H9 (cell line): ENCODE results near the gene GABRG1. TPM values are rescaled to one million over a fixed set of nuclear protein-coding genes. Genes with fewer than 3 reads are reported as not detected.

Experiments
- DNase-seq: peaks from one replicate; pipeline ENCODE4 v3.0.0-alpha.2; 2017
- H2AFZ ChIP-seq: one replicate; pipeline ENCODE4 v1.6.1; 2013; ENCODE audit warnings: mild to moderate bottlenecking, low read length, control low read depth, moderate library complexity
- H2AK5ac ChIP-seq: 2 replicates; pipeline ENCODE4 v1.6.1; 2013; ENCODE audit warnings: low read length, control low read depth, mixed read lengths; ENCODE audit not compliant: insufficient read length
- H2BK120ac ChIP-seq: one replicate; pipeline ENCODE4 v1.6.1; 2013; ENCODE audit warnings: low read depth, mild to moderate bottlenecking, low read length, control low read depth, inconsistent platforms; ENCODE audit not compliant: poor library complexity, severe bottlenecking
- H2BK12ac ChIP-seq: 2 replicates; pipeline ENCODE4 v1.6.1; 2013; ENCODE audit warnings: low read length, control low read depth, mixed read lengths, low read depth; ENCODE audit not compliant: insufficient read length
- H2BK15ac ChIP-seq: 2 replicates; pipeline ENCODE4 v1.6.1; 2013; ENCODE audit warnings: low read depth, low read length, control low read depth
- H2BK20ac ChIP-seq: one replicate; pipeline ENCODE4 v1.6.1; 2013; ENCODE audit warnings: low read depth, mild to moderate bottlenecking, low read length, control low read depth, inconsistent platforms; ENCODE audit not compliant: poor library complexity, severe bottlenecking
- H2BK5ac ChIP-seq: 2 replicates; pipeline ENCODE4 v1.6.1; 2013; ENCODE audit warnings: low read length, control low read depth, mixed read lengths; ENCODE audit not compliant: insufficient read length
- H3K14ac ChIP-seq: 2 replicates; pipeline ENCODE4 v1.6.1; 2013; ENCODE audit warnings: low read length, control low read depth; ENCODE audit not compliant: insufficient read depth
- H3K18ac ChIP-seq: 2 replicates; pipeline ENCODE4 v1.6.1; 2013; ENCODE audit warnings: low read depth, mild to moderate bottlenecking, mixed read lengths, low read length, control low read depth; ENCODE audit not compliant: insufficient read length
- H3K23ac ChIP-seq: 2 replicates; pipeline ENCODE4 v1.6.1; 2013; ENCODE audit warnings: low read length, control low read depth, mixed read lengths, low read depth; ENCODE audit not compliant: insufficient read length
- H3K23me2 ChIP-seq: 2 replicates; pipeline ENCODE4 v1.6.1; 2013; ENCODE audit warnings: low read depth, mild to moderate bottlenecking, mixed read lengths, low read length, control low read depth; ENCODE audit not compliant: insufficient read length, poor library complexity, severe bottlenecking
- H3K27ac ChIP-seq: 2 replicates; pipeline ENCODE4 v1.5.1; 2013; ENCODE audit warnings: low read length, control low read depth, mixed read lengths, low read depth; ENCODE audit not compliant: insufficient read length
- H3K27me3 ChIP-seq: 2 replicates; pipeline ENCODE4 v1.6.1; 2013; ENCODE audit warnings: low read length, control low read depth, inconsistent platforms; ENCODE audit not compliant: insufficient read depth
- H3K4ac ChIP-seq: 2 replicates; pipeline ENCODE4 v1.6.1; 2013; ENCODE audit warnings: low read depth, mild to moderate bottlenecking, control low read depth, inconsistent platforms, low read length, moderate library complexity
- H3K4me1 ChIP-seq: 2 replicates; pipeline ENCODE4 v1.6.1; 2013; ENCODE audit warnings: low read length, control low read depth, inconsistent platforms; ENCODE audit not compliant: insufficient read depth
- H3K4me2 ChIP-seq: 2 replicates; pipeline ENCODE4 v1.6.1; 2013; ENCODE audit warnings: low read length, control low read depth, mixed read lengths; ENCODE audit not compliant: insufficient read length, insufficient read depth
- H3K56ac ChIP-seq: 2 replicates; pipeline ENCODE4 v1.6.1; 2013; ENCODE audit warnings: low read depth, mild to moderate bottlenecking, mixed read lengths, low read length, control low read depth; ENCODE audit not compliant: insufficient read length
- H3K79me1 ChIP-seq: 2 replicates; pipeline ENCODE4 v1.6.1; 2013; ENCODE audit warnings: low read depth, mild to moderate bottlenecking, moderate library complexity, low read length, control low read depth, inconsistent platforms; ENCODE audit not compliant: insufficient read depth, poor library complexity, severe bottlenecking
- H3K79me2 ChIP-seq: 2 replicates; pipeline ENCODE4 v1.6.1; 2013; ENCODE audit warnings: low read length, control low read depth, inconsistent platforms; ENCODE audit not compliant: insufficient read depth
- H3K9ac ChIP-seq: 2 replicates; pipeline ENCODE4 v1.6.1; 2013; ENCODE audit warnings: low read length, control low read depth, mixed read lengths; ENCODE audit not compliant: insufficient read length; ENCODE audit errors: extremely low read depth
- H3K9me3 ChIP-seq: one replicate; pipeline ENCODE4 v1.6.1; 2013; ENCODE audit warnings: low read depth, low read length, inconsistent platforms; ENCODE audit not compliant: control insufficient read depth
- H3T11ph ChIP-seq: one replicate; pipeline ENCODE4 v1.6.1; 2013; ENCODE audit warnings: mild to moderate bottlenecking, low read length, control low read depth, inconsistent platforms
- H4K20me1 ChIP-seq: one replicate; pipeline ENCODE4 v1.6.1; 2013; ENCODE audit not compliant: control insufficient read depth, insufficient read length, insufficient read depth
- H4K5ac ChIP-seq: 2 replicates; pipeline ENCODE4 v1.6.1; 2013; ENCODE audit warnings: low read depth, mild to moderate bottlenecking, mixed read lengths, low read length, control low read depth; ENCODE audit not compliant: insufficient read length
- H4K8ac ChIP-seq: replicated peaks from 2 replicates; pipeline ENCODE4 v1.6.1; 2013; ENCODE audit warnings: low read length, control low read depth, mixed read lengths, low read depth; ENCODE audit not compliant: insufficient read length
- H4K91ac ChIP-seq: 2 replicates; pipeline ENCODE4 v1.6.1; 2013; ENCODE audit warnings: low read depth, mild to moderate bottlenecking, moderate library complexity, mixed read lengths, low read length, control low read depth; ENCODE audit not compliant: insufficient read length
- H3K27ac Mint-ChIP-seq, 3 experiments: 2 replicates in 2 of 3; 3 replicates in 1 of 3; pipeline ENCODE4 v1.8.0; 2020 to 2021; ENCODE audit warnings: mixed read lengths in 3 of 3, mild to moderate bottlenecking in 1 of 3, moderate library complexity in 1 of 3
- H3K27me3 Mint-ChIP-seq: 2 replicates; pipeline ENCODE4 v1.8.0; 2021; ENCODE audit warnings: low read depth, mild to moderate bottlenecking, moderate library complexity, mixed read lengths
- H3K36me3 Mint-ChIP-seq, 3 experiments: 2 replicates in 2 of 3; 3 replicates in 1 of 3; pipeline ENCODE4 v1.8.0; 2020 to 2021; ENCODE audit warnings: low read depth in 3 of 3, mixed read lengths in 3 of 3; ENCODE audit not compliant: insufficient read depth in 1 of 3
- H3K4me1 Mint-ChIP-seq, 2 experiments: 2 replicates each; pipeline ENCODE4 v1.8.0; 2020; ENCODE audit warnings: mixed read lengths in 2 of 2
- H3K4me3 Mint-ChIP-seq, 2 experiments: 2 replicates in 1 of 2; 3 replicates in 1 of 2; pipeline ENCODE4 v1.8.0; 2020 to 2021; ENCODE audit warnings: mild to moderate bottlenecking in 2 of 2, mixed read lengths in 2 of 2, moderate library complexity in 1 of 2
- H3K9me3 Mint-ChIP-seq, 2 experiments: 2 replicates in 1 of 2; 3 replicates in 1 of 2; pipeline ENCODE4 v1.8.0; 2020; ENCODE audit warnings: mild to moderate bottlenecking in 2 of 2, mixed read lengths in 2 of 2, moderate library complexity in 1 of 2
- WGBS: extraction: QIAGEN DNeasy Blood & Tissue Kit; methylation state at CpG from one replicate; pipeline ENCODE4 v1.1.7; 2013; ENCODE audit warnings: missing lambda C conversion rate, low lambda C conversion rate, mixed read lengths; ENCODE audit not compliant: insufficient read length; ENCODE audit errors: extremely low coverage; 5-methylcytosine and 5-hydroxymethylcytosine counted together
- total RNA-seq: library from RNA; stranded (reverse); gene quantifications from 2 replicates; pipeline ENCODE4 v1.2.1, GENCODE V29; 2021
- TF ChIP-seq, protein P1 (sequence below): fragments of 200-600 bp; sonication (generic); conservative IDR thresholded peaks from 3 replicates; pipeline ENCODE4 v1.8.0; 2021; ENCODE audit warnings: antibody characterized with exemption, mild to moderate bottlenecking

GABRG1 gene
- total RNA-seq, 1 experiment from 2014 or later: 0.11 TPM

DNA sequence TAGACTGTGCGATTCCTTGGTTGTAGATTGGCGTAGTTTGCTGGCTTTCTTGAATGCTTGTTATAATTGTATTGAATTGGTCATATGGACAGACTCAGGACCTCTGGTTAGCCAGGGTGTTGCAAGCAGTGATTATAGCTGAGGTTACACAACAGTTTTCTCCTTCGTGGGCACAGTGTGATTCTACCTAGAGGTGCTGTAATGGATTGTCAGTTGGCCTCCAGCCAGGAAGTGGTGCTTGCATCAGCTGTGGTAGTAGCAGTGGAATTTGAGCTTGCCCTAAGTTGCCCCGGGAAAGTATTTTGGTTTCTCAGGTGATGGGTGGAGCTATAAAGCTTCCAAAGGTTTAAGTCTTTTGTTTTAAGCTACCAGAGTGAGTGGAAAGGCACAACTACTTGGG, 23.1 kb upstream of the GABRG1 start:
- no peak overlapping the region for H3K4me2 ChIP-seq
- no peaks in the 10 kb centered on the region for H3K27me3 Mint-ChIP-seq

More for the DNA sequence above, 23.1 kb upstream of the GABRG1 start:
- H3K9me3 Mint-ChIP-seq: peaks cover 3 to 7% of the 10 kb centered on the region in 2 experiments; a peak in 4 of 5 replicates
- H3K4ac ChIP-seq: no peak overlapping the region
- no peak overlapping the region for H2BK12ac ChIP-seq
- H3T11ph ChIP-seq: no peak overlapping the region
- no peaks in the 10 kb centered on the region for H3K79me1 ChIP-seq
- H3K4me3 Mint-ChIP-seq: no peak overlapping the region; a peak in 1 of 5 replicates
- H3K9me3 ChIP-seq: no peaks in the 10 kb centered on the region
- H3K23me2 ChIP-seq: no peaks in the 10 kb centered on the region
- H2BK20ac ChIP-seq: no peak overlapping the region
- no CpG with 5 or more reads among the region's 4 CpGs for WGBS
- peaks cover 0 to 2% (median 0%) of the 10 kb centered on the region in 3 experiments; a peak in 4 of 7 replicates for H3K36me3 Mint-ChIP-seq
- no peak overlapping the region for H4K5ac ChIP-seq
- no peak overlapping the region for H3K27ac ChIP-seq
- H4K8ac ChIP-seq: peak overlapping the region; percentile 46
- no peak overlapping the region for H3K18ac ChIP-seq
- no peaks in the 10 kb centered on the region for H3K79me2 ChIP-seq
- H2AK5ac ChIP-seq: no peak overlapping the region
- H2BK5ac ChIP-seq: no peak overlapping the region
- no peak overlapping the region for H3K23ac ChIP-seq
- H3K4me1 Mint-ChIP-seq: peaks cover 0 to 3% of the 10 kb centered on the region in 2 experiments; a peak in 1 of 4 replicates
- no peak overlapping the region for H3K9ac ChIP-seq
- no peak overlapping the region for H3K56ac ChIP-seq
- H4K20me1 ChIP-seq: no peaks in the 10 kb centered on the region
- no peak overlapping the region for H4K91ac ChIP-seq
- no peak for DNase-seq
- no peak overlapping the region for H2BK120ac ChIP-seq
- no peak overlapping the region for H3K14ac ChIP-seq
- no peak overlapping the region for H2BK15ac ChIP-seq
- TF ChIP-seq, protein P1, sequence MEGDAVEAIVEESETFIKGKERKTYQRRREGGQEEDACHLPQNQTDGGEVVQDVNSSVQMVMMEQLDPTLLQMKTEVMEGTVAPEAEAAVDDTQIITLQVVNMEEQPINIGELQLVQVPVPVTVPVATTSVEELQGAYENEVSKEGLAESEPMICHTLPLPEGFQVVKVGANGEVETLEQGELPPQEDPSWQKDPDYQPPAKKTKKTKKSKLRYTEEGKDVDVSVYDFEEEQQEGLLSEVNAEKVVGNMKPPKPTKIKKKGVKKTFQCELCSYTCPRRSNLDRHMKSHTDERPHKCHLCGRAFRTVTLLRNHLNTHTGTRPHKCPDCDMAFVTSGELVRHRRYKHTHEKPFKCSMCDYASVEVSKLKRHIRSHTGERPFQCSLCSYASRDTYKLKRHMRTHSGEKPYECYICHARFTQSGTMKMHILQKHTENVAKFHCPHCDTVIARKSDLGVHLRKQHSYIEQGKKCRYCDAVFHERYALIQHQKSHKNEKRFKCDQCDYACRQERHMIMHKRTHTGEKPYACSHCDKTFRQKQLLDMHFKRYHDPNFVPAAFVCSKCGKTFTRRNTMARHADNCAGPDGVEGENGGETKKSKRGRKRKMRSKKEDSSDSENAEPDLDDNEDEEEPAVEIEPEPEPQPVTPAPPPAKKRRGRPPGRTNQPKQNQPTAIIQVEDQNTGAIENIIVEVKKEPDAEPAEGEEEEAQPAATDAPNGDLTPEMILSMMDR: no peak
- H2AFZ ChIP-seq: no peak overlapping the region
- no peaks in the 10 kb centered on the region for H3K27me3 ChIP-seq
- no peaks in the 10 kb centered on the region for H3K4me1 ChIP-seq
- no peak overlapping the region for H3K27ac Mint-ChIP-seq
